ENCODE results near the gene TMEM145.

Gene TMEM145

DNA sequence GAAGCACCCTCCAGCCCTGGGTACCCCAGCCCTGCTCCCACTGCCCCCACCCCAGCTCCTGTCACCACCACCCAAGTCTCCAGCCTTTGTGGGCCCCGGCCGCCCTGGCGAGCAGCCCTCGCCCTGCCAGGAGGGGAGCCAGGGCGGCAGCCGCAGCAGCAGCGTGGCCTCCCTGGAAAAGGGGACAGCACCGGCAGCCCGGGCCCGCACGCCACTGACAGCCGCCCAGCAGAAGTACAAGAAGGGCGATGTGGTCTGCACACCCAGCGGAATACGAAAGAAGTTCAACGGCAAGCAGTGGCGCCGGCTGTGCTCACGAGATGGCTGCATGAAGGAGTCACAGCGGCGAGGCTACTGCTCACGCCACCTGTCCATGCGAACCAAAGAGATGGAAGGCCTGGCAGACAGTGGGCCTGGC lies 40.1 kb upstream of the TMEM145 start:
- no peak overlapping the region for H3K27ac ChIP-seq
- no peak overlapping the region for H3K4me3 ChIP-seq (ENCODE audit: low read depth, low read length)
- no peak for DNase-seq
- TF ChIP-seq, protein P1, sequence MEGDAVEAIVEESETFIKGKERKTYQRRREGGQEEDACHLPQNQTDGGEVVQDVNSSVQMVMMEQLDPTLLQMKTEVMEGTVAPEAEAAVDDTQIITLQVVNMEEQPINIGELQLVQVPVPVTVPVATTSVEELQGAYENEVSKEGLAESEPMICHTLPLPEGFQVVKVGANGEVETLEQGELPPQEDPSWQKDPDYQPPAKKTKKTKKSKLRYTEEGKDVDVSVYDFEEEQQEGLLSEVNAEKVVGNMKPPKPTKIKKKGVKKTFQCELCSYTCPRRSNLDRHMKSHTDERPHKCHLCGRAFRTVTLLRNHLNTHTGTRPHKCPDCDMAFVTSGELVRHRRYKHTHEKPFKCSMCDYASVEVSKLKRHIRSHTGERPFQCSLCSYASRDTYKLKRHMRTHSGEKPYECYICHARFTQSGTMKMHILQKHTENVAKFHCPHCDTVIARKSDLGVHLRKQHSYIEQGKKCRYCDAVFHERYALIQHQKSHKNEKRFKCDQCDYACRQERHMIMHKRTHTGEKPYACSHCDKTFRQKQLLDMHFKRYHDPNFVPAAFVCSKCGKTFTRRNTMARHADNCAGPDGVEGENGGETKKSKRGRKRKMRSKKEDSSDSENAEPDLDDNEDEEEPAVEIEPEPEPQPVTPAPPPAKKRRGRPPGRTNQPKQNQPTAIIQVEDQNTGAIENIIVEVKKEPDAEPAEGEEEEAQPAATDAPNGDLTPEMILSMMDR (IDR thresholded peaks at IDR 0.05; ENCODE audit: low read depth, low read length), result no peak
- H3K27me3 ChIP-seq (ENCODE audit: insufficient read depth, low read depth, severe bottlenecking), result no peaks in the 10 kb centered on the region
- no peaks in the 10 kb centered on the region for H3K9me3 ChIP-seq (ENCODE audit: severe bottlenecking)
- peaks cover 31% of the 10 kb centered on the region for H3K36me3 ChIP-seq

DNA sequence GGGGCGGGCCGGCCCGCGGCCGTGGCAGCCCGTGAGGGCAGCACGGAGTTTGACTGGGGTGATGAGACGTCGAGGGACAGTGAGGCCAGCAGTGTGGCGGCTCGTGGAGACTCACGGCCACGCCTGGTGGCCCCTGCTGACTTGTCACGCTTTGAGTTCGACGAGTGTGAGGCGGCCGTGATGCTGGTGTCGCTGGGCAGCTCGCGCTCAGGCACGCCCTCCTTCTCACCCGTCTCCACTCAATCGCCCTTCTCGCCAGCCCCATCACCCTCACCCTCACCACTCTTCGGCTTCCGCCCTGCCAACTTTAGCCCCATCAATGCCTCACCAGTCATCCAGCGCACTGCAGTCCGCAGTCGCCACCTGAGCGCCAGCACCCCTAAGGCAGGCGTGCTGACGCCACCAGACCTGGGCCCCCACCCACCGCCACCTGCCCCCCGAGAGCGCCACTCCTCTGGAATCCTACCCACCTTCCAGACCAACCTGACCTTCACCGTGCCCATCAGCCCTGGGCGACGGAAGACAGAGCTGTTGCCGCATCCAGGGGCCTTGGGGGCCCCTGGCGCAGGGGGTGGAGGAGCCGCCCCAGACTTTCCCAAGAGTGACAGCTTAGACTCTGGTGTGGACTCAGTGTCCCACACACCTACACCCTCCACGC lies 39.6 kb upstream of the TMEM145 start:
- Histone ChIP-seq H3K27me3 (ENCODE audit: insufficient read depth, low read depth, severe bottlenecking) (no peaks in the 10 kb centered on the region), H3K36me3 (peaks cover 31% of the 10 kb centered on the region), H3K9me3 (ENCODE audit: severe bottlenecking) (no peaks in the 10 kb centered on the region), H3K27ac (no peak overlapping the region), H3K4me3 (ENCODE audit: low read depth, low read length) (no peak overlapping the region)
- DNase-seq, result no peak
- TF ChIP-seq, protein P1 (IDR thresholded peaks at IDR 0.05; ENCODE audit: low read depth, low read length), result no peak

DNA sequence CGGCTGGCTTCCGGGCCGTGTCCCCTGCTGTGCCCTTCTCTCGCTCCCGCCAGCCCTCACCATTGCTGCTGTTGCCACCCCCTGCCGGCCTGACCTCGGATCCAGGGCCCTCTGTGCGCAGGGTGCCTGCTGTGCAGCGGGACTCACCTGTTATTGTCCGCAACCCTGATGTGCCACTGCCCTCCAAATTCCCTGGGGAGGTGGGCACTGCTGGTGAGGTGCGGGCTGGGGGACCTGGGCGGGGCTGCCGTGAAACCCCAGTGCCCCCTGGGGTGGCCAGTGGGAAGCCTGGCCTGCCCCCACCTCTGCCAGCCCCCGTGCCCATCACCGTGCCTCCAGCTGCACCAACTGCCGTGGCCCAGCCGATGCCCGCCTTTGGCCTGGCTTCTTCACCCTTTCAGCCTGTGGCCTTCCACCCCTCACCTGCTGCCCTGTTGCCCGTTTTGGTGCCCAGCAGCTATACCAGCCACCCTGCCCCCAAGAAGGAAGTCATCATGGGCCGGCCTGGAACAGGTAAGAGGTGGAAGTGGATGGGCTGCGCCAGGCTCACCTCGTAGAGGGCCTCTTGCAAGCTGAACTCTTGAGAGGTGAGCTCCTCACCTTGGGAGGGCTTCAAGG lies 38.9 kb upstream of the TMEM145 start:
- Histone ChIP-seq H3K9me3 (ENCODE audit: severe bottlenecking) (no peaks in the 10 kb centered on the region), H3K27ac (no peak overlapping the region; the same call in 1 of the 2 replicates), H3K4me3 (ENCODE audit: low read depth, low read length) (no peak overlapping the region), H3K36me3 (peaks cover 31% of the 10 kb centered on the region), H3K27me3 (ENCODE audit: insufficient read depth, low read depth, severe bottlenecking) (no peaks in the 10 kb centered on the region)
- TF ChIP-seq, protein P1 (IDR thresholded peaks at IDR 0.05; ENCODE audit: low read depth, low read length), result no peak
- no peak for DNase-seq

DNA sequence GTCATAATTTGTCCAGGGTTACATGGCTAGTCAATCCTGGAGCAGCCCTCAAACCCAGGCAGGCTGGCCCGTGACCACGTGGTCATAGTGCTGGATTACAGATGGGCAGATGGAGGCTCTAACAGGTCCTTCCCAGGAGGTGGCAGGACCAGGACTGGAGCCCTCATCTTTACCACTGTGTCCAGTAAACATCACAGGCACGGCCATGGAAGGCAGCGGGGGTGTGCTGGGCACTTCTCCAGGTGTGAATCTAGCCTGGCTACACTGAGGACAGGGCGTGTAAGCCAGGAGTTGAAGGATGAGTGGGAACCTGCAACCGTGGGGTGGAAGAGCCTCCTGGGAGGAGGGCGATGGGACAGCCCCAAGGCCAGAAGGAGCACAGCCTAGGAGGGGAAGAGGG lies 38.0 kb upstream of the TMEM145 start:
- Histone ChIP-seq H3K36me3 (peaks cover 31% of the 10 kb centered on the region), H3K27ac (no peak overlapping the region), H3K27me3 (ENCODE audit: insufficient read depth, low read depth, severe bottlenecking) (no peaks in the 10 kb centered on the region), H3K9me3 (ENCODE audit: severe bottlenecking) (no peaks in the 10 kb centered on the region), H3K4me3 (ENCODE audit: low read depth, low read length) (no peak overlapping the region)
- DNase-seq, result peak; percentile 58
- TF ChIP-seq, protein P1 (IDR thresholded peaks at IDR 0.05; ENCODE audit: low read depth, low read length), result no peak

DNA sequence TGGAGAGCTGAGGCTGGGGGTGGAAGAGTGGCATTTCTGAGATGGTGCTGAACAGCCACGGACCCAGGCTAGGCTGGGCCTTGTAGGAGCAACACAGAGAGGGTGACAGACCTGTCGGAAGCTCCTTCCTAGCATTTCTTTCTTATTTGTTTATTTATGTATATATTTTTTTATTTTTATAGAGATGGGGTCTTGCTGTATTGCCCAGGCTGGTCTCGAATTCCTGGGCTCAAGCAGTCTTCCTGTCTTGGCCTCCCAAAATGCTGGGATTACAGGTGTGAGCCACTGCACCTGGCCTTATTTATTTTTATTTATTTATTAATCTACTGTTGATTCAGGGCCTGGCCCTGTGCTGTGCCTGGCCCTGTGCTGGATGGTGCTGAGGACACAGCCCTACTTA lies 37.6 kb upstream of the TMEM145 start:
- Histone ChIP-seq H3K4me3 (ENCODE audit: low read depth, low read length) (no peak overlapping the region), H3K9me3 (ENCODE audit: severe bottlenecking) (no peaks in the 10 kb centered on the region), H3K36me3 (peaks cover 31% of the 10 kb centered on the region), H3K27me3 (ENCODE audit: insufficient read depth, low read depth, severe bottlenecking) (no peaks in the 10 kb centered on the region), H3K27ac (no peak overlapping the region)
- TF ChIP-seq, protein P1 (IDR thresholded peaks at IDR 0.05; ENCODE audit: low read depth, low read length), result no peak
- DNase-seq, result no peak
